Testis (tissue), 3 donors: ENCODE data around the gene TFF2. TPM values are rescaled to one million over a fixed set of nuclear protein-coding genes. Genes with fewer than 3 reads are reported as not detected.

ENCODE experiments used
- DNase-seq: peaks from one replicate; pipeline ENCODE4 v3.0.0-alpha.2; 2019
- H3K27ac ChIP-seq, 2 donors: fragments of 200-600 bp; sonication (generic); one replicate each; pipeline ENCODE4 v1.5.1; 2019
- H3K27me3 ChIP-seq: fragments of 200-600 bp; sonication (generic); one replicate; pipeline ENCODE4 v1.5.1; 2019
- H3K36me3 ChIP-seq: fragments of 200-600 bp; sonication (generic); one replicate; pipeline ENCODE4 v1.5.1; 2017; ENCODE audit warnings: low read depth; ENCODE audit errors: missing control alignments
- H3K4me1 ChIP-seq: fragments of 200-600 bp; sonication (generic); one replicate; pipeline ENCODE4 v1.5.1; 2019
- H3K4me3 ChIP-seq, 2 donors: fragments of 200-600 bp; sonication (generic); one replicate each; pipeline ENCODE4 v1.5.1; 2017 to 2019
- H3K9me3 ChIP-seq: fragments of 200-600 bp; sonication (generic); one replicate; pipeline ENCODE4 v1.5.1; 2017
- POLR2A ChIP-seq: fragments of 450-650 bp; IDR thresholded peaks from one replicate; pipeline ENCODE4 v1.6.1; 2017; ENCODE audit warnings: antibody characterized with exemption, mild to moderate bottlenecking, moderate library complexity
- WGBS, 2 donors: methylation state at CpG; one replicate each; pipeline ENCODE4 v1.1.5; 2018; 5-methylcytosine and 5-hydroxymethylcytosine counted together
- intact Hi-C: fragments of 100-400 bp; cut with DNase I; formaldehyde crosslinking; loops from one replicate; pipeline ENCODE4 v1.15.1; 2023; ENCODE audit warnings: low total_unique reads
- polyA plus RNA-seq: library from polyadenylated mRNA; stranded (reverse); fragments of 350-450 nt; fragmentation: Illumina TruSeq; extraction: RNeasy Lipid Tissue Mini Kit (QIAGEN cat#74804); gene quantifications from one replicate; pipeline ENCODE4 v1.2.3, GENCODE V29; 2014; ENCODE audit warnings: low read depth, low replicate concordance; ENCODE audit not compliant: insufficient read depth
- total RNA-seq, 2 donors: library from RNA; depleted of rRNA; stranded (reverse); fragments of >200 nt; gene quantifications; one replicate each; pipeline ENCODE4 v1.2.3, GENCODE V29; 2016
- TF ChIP-seq, protein P1 (sequence below), 3 experiments: fragments of 450-650 bp in 2 of 3; fragments of 200-600 bp in 1 of 3; sonication (generic) in 1 of 3; IDR thresholded peaks; one replicate each; pipeline ENCODE4 v1.5.1; 2016 to 2019; ENCODE audit warnings: antibody characterized with exemption in 3 of 3, mild to moderate bottlenecking in 2 of 3, moderate library complexity in 1 of 3

Gene TFF2
- total and polyA plus RNA-seq, 3 donors from 2014 or later, result not detected

- no peaks in the 10 kb centered on the region for H3K36me3 ChIP-seq
- intact Hi-C loops, result no loop called here
- H3K9me3 ChIP-seq, result no peaks in the 10 kb centered on the region
- no peak for TF ChIP-seq POLR2A
- TF ChIP-seq, protein P1, sequence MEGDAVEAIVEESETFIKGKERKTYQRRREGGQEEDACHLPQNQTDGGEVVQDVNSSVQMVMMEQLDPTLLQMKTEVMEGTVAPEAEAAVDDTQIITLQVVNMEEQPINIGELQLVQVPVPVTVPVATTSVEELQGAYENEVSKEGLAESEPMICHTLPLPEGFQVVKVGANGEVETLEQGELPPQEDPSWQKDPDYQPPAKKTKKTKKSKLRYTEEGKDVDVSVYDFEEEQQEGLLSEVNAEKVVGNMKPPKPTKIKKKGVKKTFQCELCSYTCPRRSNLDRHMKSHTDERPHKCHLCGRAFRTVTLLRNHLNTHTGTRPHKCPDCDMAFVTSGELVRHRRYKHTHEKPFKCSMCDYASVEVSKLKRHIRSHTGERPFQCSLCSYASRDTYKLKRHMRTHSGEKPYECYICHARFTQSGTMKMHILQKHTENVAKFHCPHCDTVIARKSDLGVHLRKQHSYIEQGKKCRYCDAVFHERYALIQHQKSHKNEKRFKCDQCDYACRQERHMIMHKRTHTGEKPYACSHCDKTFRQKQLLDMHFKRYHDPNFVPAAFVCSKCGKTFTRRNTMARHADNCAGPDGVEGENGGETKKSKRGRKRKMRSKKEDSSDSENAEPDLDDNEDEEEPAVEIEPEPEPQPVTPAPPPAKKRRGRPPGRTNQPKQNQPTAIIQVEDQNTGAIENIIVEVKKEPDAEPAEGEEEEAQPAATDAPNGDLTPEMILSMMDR (IDR thresholded peaks at IDR 0.05), result no peak
- H3K4me3 ChIP-seq, result no peak overlapping the region
- H3K27ac ChIP-seq, result no peak overlapping the region
- no peaks in the 10 kb centered on the region for H3K4me1 ChIP-seq
- WGBS, 2 donors, result 51 to 57% methylated on average over 23 of the region's 23 CpGs
- no peak for DNase-seq
- no peaks in the 10 kb centered on the region for H3K27me3 ChIP-seq
Observed at GRCh38 chr21:42374864-42375499, 24.2 kb upstream of the TFF2 start.

DNA sequence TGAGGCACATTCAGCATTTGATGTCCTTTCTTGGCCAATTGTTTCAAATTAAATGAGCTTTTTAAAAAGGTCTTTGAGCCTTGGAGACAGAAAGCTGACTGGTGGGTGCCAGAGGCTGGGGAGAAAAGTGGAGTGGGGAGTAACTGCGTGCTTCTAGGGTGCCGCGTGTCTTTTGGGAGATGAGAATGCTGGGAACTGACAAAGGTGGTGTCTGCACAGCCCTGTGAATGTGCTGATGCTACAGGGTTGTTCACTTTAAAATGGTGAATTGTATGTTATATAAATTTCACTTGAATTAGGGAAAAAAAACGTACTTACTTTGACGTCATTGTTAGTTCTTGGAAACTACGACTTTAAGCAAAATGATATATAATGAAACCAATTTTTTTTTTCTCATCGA, 23.7 kb upstream of the TFF2 start:
- TF ChIP-seq POLR2A, result no peak
- TF ChIP-seq, protein P1 (IDR thresholded peaks at IDR 0.05), result no peak
- Histone ChIP-seq H3K36me3 (no peaks in the 10 kb centered on the region), H3K4me3 (no peak overlapping the region), H3K9me3 (no peaks in the 10 kb centered on the region), H3K27me3 (no peaks in the 10 kb centered on the region), H3K27ac (no peak overlapping the region), H3K4me1 (no peaks in the 10 kb centered on the region)
- WGBS, 2 donors, result 75 to 77% methylated on average over 7 of the region's 7 CpGs
- no peak for DNase-seq
- intact Hi-C loops, result no loop called here

DNA sequence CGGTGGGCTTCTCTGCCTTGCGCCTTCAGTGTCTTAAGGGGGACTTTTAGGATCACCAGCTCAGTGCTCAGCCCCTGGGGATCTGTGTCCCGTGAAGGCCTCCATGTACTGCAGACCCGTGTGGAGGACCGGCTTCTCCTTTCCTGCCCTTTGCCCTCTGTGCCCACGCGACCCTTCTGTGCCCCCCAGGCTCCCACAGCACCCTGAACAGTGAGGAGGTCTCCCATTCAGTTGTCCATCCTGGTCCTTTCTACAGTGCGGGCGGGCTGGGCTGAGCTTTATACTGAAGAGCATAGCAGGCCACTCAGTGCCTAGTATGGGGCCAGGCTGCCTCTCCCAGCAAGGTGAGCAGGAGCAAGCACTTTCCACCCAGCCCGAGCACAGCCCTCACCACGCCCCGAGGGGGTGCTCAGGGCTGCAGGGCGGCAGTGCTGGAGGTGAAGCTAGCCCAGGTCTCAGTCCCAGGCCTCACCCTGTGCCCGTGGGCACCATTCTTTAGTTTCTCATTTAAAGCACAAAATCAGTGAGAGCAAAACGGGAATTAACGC, 23.2 kb upstream of the TFF2 start:
- H3K9me3 ChIP-seq, result no peaks in the 10 kb centered on the region
- intact Hi-C loops, result no loop called here
- H3K27me3 ChIP-seq, result no peaks in the 10 kb centered on the region

DNA sequence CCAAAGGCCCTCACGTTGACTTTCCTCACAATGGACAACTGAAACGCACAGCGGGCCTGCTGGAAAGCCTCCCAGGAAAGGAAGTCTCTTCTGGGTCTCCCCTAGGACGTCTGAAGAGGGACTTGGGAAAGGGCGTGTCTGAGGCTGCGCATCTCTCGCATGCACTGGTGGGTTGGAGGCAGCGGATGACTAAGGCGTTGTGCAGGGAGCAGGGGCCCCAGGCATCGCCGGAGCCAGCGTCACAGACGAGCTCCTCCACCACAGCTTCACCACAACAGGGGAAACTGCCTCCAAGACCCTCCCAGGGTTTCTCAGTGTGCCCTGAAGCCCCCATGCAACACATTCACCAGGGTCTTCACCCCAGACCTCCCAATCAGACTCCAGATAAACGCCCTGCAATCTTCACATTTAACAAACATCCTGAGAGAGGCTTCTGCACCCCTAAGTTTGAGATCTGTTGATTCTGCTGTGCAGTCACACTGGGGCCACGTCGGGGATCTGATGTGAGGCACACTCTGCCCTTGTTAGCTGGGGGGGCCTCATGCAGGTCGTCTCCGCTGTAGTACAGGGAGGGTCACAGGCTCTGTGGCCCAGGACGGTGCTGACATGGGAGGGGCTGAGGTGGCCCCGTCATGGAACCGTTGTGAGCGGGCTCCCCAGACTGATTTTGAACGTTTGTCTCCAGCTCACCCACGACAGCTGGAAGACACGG, 22.6 kb upstream of the TFF2 start:
- H3K4me1 ChIP-seq, result no peaks in the 10 kb centered on the region
- 84 to 89% methylated on average over 11 to 25 of the region's 25 CpGs for WGBS, 2 donors
- no peak for DNase-seq
- intact Hi-C loops, result no loop called here
- no peak overlapping the region for H3K27ac ChIP-seq
- no peaks in the 10 kb centered on the region for H3K36me3 ChIP-seq
- H3K4me3 ChIP-seq, result no peak overlapping the region
- H3K27me3 ChIP-seq, result no peaks in the 10 kb centered on the region
- TF ChIP-seq, protein P1 (IDR thresholded peaks at IDR 0.05), result no peak
- TF ChIP-seq POLR2A, result no peak
- H3K9me3 ChIP-seq, result no peaks in the 10 kb centered on the region

More for the DNA sequence above, 23.2 kb upstream of the TFF2 start:
- no peak for TF ChIP-seq POLR2A
- TF ChIP-seq, protein P1 (IDR thresholded peaks at IDR 0.05), result no peak
- Histone ChIP-seq H3K4me1 (no peaks in the 10 kb centered on the region), H3K27ac (no peak overlapping the region), H3K36me3 (no peaks in the 10 kb centered on the region), H3K4me3 (no peak overlapping the region)
- WGBS, 2 donors, result 88 to 93% methylated on average over 7 to 16 of the region's 16 CpGs
- no peak for DNase-seq
